GM18867 (cell line): ENCODE results near the gene MRPS25.

Experiments
- ATAC-seq: cut with Tn5 transposase; IDR thresholded peaks from one replicate; pipeline ENCODE4 v1.9.1; 2021; ENCODE audit warnings: mild to moderate bottlenecking, moderate library complexity; ENCODE audit not compliant: unreplicated experiment

The MRPS25 gene

GRCh38 chr3:15083252-15083651 is 18.1 kb upstream of the MRPS25 start:
- ATAC-seq: no peak

DNA sequence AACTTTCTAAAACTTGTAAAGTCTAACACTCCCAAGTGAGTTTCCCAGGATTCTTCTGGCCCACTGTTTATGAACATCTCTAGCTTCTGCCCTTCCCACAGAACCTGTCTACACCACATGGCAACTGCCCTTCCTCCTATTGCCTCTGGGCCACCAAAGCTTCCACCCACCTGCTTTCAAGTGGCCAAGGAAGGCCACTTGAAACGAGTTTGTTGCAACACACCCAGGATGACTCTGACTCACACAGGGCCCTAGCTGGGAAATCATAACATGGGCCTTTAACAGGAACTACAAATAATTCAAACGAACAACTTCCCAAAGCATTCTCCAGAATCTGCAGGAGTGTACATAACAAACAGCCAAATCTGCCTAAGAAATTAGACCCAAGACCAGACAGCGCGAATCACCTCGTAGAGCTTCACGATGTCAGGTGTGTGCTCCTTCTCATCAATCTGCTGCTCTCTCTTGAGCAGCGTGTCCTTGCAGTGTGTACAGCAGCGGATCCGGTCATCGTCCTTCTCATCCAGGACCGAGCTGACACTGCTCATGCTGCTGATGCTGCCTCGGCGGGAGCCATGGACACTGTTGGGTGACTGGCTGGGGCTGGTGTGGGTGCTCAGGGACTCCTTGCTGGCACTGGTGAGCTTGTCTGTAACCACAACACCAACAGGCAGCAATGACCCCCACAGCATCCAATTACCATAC is 17.0 kb upstream of the MRPS25 start:
- no peak for ATAC-seq

GRCh38 chr3:15079091-15079490 is 14.0 kb upstream of the MRPS25 start:
- ATAC-seq: no peak

DNA sequence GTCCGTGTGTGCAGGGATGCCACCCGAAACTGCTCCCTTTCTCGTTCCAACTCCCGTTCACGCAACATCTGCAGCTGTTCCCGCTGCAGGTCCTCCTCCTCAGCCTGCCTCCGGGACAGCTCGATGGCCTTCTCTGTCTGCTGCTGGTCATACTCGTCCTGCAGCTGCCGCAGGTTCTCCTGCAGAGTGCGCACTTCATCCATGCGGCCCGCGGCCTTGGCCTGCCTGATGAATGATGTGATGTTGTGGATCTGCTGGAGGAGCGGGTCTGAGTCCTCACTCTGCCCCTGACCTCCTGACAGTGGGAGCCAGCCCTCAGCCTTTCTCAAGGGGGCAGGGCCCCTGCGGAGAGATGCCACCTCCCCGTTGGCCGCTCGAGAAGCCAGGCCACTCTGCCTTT is 9.4 kb upstream of the MRPS25 start:
- ATAC-seq: no peak

GRCh38 chr3:15071699-15072098 is 6.6 kb upstream of the MRPS25 start:
- ATAC-seq: no peak

DNA sequence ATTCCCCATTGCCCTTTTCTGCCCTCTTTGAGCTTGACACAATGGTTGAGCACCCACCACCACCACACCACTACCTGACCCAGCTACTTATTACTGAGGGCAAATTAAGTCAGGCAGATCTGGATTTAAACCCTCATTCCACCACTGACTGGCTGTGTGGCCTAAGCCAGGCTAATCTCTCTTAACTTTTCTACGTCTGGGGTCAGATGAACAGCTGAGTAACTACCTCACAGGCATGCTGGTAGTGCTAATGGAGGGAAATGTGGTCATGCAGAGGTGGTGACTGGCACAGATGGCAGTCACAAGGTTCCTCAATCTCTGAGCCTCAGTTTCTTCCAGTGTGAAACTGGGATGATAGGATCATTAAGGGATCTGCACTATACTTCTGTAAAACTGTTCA is 4.3 kb upstream of the MRPS25 start:
- no peak for ATAC-seq

DNA sequence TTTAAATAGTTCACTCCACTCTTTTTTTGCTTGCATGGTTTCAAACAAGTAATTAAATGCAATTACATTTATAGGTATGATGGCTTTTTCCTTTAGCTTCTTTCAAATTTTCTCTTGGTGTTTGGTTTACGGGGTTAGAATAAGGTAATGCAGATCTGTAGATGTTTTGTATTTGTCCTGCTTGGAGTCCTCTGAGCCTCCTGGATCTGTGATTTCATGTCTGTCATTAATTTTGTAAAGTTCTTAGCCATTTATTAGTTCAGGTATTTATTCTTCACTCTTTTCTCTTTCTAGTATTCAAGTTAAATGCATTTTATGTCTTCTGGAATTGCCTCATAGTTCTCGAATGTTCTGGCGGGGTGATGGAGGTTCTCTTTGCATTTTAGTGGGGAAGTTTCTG is 1.4 kb upstream of the MRPS25 start:
- no peak for ATAC-seq

GRCh38 chr3:15065550-15066007 is 464 bp upstream of the MRPS25 start:
- no peak for ATAC-seq

GRCh38 chr3:15064299-15064834 is 748 bp downstream of the MRPS25 start:
- ATAC-seq: peak; percentile 24

- no peak for ATAC-seq
Observed at GRCh38 chr3:15063656-15064286, 1.3 kb downstream of the MRPS25 start.

DNA sequence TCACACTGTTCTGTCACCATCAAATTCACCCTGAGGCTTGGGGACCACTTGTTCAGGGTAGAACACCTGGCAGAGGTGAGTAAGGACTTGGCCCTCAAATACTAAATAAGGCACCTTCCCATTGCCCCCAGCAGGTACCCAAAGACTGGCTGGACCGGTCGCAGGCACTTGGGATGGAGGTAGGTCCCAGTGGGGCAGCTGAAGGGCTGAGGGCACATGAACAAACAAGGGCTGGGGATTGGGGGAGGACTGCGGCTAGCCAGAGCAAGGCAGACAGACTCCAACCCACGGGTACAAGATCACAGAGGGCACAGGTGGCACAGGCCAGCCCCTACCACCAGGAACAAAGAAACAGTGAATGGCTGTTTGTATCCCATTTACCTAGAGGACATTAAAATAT is 1.9 kb downstream of the MRPS25 start:
- no peak for ATAC-seq

DNA sequence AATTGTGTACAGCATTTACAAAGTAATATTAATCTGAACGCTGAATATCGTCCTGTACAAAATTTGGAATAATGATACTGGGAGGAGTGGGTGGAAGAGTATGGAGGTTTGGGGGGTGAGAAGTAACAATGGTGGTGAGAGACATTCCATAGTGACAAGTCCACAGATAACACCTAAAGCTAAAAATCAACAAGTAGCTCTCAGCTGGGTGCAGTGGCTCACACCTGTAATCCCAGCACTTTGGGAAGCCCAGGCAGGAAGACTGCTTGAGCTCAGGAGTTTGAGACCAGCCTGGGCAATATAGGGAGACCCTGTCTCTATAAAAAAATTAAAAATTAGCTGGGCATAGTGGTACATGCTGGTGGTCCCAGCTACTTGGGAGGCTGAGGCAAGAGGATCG is 5.1 kb downstream of the MRPS25 start:
- ATAC-seq: no peak

DNA sequence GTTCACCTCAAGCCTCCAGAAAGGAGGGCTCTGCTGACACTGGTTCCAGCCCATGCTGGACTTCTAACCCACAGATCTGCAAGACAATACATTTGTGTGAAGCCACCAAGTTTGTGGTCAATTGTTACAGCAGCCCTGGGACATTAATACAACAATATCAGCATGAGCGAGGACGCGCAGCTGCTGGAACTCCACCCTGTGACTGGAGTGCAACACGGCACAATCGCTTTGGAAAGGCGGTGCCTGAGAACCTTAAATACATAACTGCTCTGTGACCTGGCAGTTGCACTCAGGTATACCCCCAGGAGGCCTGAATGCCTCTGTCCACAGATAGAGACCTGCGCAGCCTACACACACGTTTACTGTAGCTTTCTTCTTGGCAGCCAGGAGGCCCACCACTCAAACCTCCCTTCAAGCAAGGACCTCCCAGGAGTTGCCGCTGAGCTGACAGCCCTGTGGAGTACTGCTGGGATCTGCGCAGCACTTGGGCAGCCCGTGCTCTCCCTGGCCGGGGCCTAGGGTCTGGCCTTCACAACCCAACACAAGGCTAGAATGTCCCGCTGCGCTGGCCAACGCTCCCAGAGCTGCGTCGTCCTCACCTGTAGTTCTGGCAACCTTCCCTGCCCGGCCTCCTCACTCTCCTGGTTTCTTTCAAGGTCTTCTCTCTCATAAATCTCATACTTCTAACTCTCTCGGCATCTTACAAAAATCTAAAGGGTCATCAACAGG is 8.3 kb downstream of the MRPS25 start:
- no peak for ATAC-seq

DNA sequence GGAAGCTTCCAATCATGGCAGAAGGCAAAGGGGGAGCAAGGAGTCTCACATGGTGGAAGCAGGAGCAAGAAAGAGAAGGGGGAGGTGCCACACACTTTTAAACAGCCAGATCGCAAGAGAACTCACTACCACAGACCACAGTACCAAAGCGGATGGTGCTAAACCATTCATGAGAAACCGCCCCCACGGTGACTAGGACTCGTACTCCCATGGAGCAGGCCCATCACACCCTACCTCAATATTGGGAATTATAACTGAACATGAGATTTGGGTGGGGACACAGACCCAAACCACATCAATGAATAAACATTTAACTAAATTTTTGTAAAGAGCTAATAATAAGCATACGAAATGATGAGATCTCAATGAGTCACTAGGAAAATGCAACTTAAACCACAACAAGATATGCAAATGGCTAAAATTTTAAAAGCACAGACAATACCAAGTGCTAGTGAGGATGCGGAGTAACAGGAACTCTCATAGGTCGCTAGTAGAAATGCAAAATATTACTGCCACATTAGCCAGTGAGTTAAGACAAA is 10.0 kb downstream of the MRPS25 start:
- ATAC-seq: peak; percentile 54

DNA sequence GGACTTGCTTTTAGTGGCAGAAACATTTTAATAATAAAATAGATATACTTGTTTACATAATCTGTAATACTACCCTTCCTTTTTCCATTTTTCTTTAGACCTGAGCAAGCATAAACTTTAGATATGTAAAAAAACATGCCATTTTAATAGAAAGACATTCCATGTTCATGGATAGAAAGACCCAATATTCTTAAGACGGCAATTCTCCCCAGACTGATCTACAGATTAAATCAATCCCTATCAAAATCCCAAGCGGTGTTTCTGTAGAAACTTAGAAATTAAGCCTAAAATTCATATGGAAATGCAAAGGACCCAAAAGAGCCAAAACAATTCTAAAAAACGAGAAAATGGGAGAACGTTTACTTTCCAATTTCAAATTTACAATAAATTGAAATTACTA is 11.6 kb downstream of the MRPS25 start:
- no peak for ATAC-seq

DNA sequence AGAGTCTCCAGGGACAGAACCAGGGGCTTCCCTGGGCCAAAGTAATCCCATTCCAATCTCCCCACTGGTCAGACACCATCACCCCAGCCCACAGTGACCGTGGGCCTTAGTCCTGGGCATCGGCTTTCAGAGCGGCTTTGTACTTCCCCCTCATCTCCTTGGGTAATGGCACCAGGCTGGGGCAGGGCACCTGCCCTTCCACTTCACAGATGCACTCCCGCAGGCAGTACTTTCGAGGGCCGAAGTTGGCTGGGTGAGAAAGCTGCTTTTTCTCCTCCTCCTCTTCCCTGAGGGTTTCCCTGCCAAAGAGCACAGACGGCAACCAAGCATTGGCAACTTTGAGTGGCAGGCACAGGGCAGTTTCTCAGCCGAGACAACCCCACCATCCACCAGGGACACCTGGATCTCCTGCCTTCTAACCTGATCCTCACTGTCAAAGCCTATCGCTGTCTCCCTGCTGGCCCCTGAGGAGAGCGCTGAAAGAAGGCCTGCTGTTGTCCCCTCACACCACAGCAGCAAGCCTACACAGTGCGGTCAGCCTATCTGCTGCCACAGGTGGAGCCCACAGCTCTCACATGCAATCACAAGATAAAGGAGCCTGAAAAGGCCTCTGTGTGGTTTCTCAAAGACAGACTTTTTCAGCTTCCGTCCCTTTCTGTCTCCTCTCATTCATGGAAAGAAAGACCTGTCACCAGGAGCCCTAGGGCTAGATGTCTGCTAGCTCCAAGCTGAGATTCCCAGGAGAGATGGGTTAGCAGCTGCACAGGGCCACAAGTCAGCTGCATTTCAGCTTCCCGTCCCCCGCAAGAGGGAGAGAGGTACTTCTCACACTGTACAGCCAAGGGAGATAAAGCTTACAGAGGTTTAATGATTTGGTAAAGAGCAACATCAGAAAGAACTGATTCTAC is 12.5 kb downstream of the MRPS25 start:
- no peak for ATAC-seq

- ATAC-seq: peak; percentile 58
Observed at GRCh38 chr3:15051531-15051930, 13.6 kb downstream of the MRPS25 start.

DNA sequence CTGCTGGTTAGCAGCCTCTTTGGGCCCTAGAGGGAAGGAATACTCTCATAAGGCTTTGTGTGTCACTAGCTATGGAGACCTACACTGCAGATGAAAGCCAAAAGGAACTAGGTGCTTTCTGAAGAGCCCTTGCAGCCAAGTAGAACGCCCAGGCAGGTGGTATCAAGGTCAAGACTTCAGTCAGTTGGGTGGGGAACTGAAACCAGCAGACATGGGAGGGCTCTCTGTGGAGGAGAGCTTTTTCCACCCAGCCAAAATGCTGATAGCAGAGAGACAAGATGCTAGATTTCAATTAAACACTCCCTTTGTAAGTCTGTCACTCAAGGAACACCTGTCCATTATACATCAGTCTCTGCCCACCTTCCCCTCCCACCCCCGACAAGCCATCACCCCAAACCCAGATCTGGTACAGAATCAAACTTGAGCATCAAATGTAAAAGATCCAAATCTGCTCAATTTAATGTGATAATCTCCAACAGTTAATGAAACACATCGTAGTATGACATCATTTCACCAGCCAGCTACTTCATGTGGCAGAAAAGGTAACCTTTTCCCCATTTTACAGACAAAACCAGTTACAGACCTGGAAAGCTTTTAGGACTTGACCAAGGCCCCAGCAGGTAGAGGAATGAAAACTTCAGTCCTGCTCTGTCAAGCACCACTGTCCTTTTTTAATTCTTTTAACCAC is 14.6 kb downstream of the MRPS25 start:
- peak; percentile 73 for ATAC-seq

GRCh38 chr3:15049584-15049983 is 15.5 kb downstream of the MRPS25 start:
- ATAC-seq: no peak

- no peak for ATAC-seq
Observed at GRCh38 chr3:15045667-15046066, 19.4 kb downstream of the MRPS25 start.
